T-helper 1 cell (primary cell): ENCODE measurements around the gene TCEAL5.
"Not testable (repeated sequence)": the region's sequence is repeated elsewhere in the genome, so short reads cannot be mapped to it uniquely, and the experiment has no call there.

Experiments
- DNase-seq, 5 donors: peaks; one replicate each; pipeline ENCODE4 v3.0.0-alpha.2; 2012 to 2020

TCEAL5 gene

DNA sequence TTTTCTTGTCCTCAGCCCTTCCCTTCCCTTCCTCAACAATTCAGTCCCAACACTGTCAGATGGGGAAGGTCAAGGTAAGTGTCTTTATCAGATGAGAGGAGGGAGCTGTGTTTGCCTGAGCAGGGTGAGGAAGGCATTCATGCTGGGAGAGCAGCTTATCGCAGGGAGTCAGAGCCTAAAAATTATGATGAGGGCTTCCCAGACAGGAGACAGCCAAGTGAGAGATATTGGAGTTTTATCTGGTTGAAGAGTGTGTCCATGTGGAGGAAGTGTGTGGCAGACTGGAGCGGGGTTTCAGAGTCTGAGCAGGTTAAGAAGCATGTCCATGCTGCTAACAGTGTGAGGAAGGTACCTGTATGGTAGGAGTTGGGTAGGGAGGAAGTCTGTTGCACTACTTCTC is 43.3 kb downstream of the TCEAL5 start:
- DNase-seq = no peak

GRCh38 chrX:103225918-103226317 is 50.6 kb downstream of the TCEAL5 start:
- not testable (repeated sequence) for DNase-seq
